ENCODE measurements around the gene C2orf72. TPM values are rescaled to one million over a fixed set of nuclear protein-coding genes. Genes with fewer than 3 reads are reported as not detected.
"Not testable (repeated sequence)": the region's sequence is repeated elsewhere in the genome, so short reads cannot be mapped to it uniquely, and the experiment has no call there.

Gene C2orf72
- total RNA-seq, 1 experiment from 2014 or later, result 0.75 TPM

- no peak for DNase-seq (ENCODE audit: low spot score)
Observed at GRCh38 chr2:231043796-231044195, 6.5 kb downstream of the C2orf72 start.

GRCh38 chr2:231046916-231047273 lies 9.6 kb downstream of the C2orf72 start:
- no peak for DNase-seq (ENCODE audit: low spot score)

GRCh38 chr2:231047274-231047922 lies 10.1 kb downstream of the C2orf72 start:
- no peak for DNase-seq (ENCODE audit: low spot score)

GRCh38 chr2:231047923-231048915 lies 10.9 kb downstream of the C2orf72 start:
- DNase-seq (ENCODE audit: low spot score), result no peak

DNA sequence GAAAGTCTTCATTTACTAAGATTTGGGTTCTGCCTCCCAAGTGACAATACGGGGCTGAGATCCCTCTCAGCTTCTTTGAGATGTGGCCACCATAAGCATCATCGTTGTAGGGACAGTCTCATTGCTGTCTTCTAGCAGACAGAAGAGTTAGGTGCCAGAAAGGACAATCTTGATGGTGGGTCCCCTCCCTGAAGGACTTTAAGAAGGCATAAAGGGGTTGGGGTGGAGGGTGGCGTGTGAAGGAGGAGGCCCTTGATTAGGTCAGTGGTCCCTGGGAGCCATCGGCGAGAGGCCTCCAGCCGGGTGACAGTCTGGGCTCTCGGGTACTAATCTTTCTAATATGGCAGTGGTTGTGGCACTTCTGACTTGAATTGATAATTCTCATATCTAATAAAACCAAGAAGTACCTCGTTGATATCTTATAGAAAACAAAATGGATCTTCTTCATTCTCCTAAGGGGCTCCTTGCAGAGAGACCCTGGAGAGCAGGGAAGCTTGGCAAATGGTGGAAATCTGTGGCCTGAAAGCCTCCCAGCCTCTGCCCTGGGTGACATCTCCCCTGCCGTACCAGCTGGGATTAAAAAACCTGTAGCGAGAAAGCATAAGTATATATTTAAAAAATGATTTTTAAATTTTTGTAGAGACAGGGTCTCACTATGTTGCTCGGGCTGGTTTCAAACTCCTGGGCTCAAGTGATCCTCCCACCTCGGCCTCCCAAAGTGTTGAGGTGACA lies 12.1 kb downstream of the C2orf72 start:
- no peak for DNase-seq (ENCODE audit: low spot score)

- no peak for DNase-seq (ENCODE audit: low spot score)
Observed at GRCh38 chr2:231050018-231050901, 12.9 kb downstream of the C2orf72 start.

GRCh38 chr2:231051116-231051515 lies 13.8 kb downstream of the C2orf72 start:
- DNase-seq (ENCODE audit: low spot score), result no peak

GRCh38 chr2:231052494-231053451 lies 15.4 kb downstream of the C2orf72 start:
- peak; percentile 68 for DNase-seq (ENCODE audit: low spot score)

GRCh38 chr2:231053846-231054245 lies 16.5 kb downstream of the C2orf72 start:
- DNase-seq (ENCODE audit: low spot score), result no peak

- peak; percentile 90 for DNase-seq (ENCODE audit: low spot score)
Observed at GRCh38 chr2:231056453-231057416, 19.4 kb downstream of the C2orf72 start, which contains the start of gene PSMD1. TSS of gene PSMD1 (plus strand) at chr2:231056867. CDS start at chr2:231057026, 159 bp downstream.

GRCh38 chr2:231057590-231057989 lies 20.3 kb downstream of the C2orf72 start:
- DNase-seq (ENCODE audit: low spot score), result no peak

GRCh38 chr2:231058761-231059550 lies 21.6 kb downstream of the C2orf72 start:
- DNase-seq (ENCODE audit: low spot score), result no peak

GRCh38 chr2:231059756-231060155 lies 22.4 kb downstream of the C2orf72 start:
- DNase-seq (ENCODE audit: low spot score), result no peak

GRCh38 chr2:231062776-231063175 lies 25.5 kb downstream of the C2orf72 start:
- no peak for DNase-seq (ENCODE audit: low spot score)

- DNase-seq (ENCODE audit: low spot score), result no peak
Observed at GRCh38 chr2:231063347-231063746, 26.0 kb downstream of the C2orf72 start.

- DNase-seq (ENCODE audit: low spot score), result no peak
Observed at GRCh38 chr2:231065966-231066365, 28.6 kb downstream of the C2orf72 start.

- not testable (repeated sequence) for DNase-seq (ENCODE audit: low spot score)
Observed at GRCh38 chr2:231067531-231067930, 30.2 kb downstream of the C2orf72 start.
